Measurements from ENCODE around the gene SYK. TPM values are rescaled to one million over a fixed set of nuclear protein-coding genes. Genes with fewer than 3 reads are reported as not detected.
"Not testable (repeated sequence)": the region's sequence is repeated elsewhere in the genome, so short reads cannot be mapped to it uniquely, and the experiment has no call there.

Gene SYK
- total RNA-seq, 1 donor from 2014 or later = 10.7 TPM

DNA sequence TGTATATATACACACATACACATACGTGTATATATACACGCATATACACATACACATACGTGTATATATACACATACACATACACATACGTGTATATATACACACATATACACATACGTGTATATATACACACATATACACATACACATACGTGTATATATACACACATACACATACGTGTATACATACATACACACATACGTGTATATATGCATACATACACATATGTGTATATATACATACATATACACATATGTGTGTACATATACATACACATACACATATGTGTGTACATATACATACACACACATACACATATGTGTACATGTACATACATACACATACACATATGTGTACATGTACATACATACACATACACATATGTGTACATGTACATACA is 82.6 kb downstream of the SYK start:
- TF ChIP-seq, protein P1, sequence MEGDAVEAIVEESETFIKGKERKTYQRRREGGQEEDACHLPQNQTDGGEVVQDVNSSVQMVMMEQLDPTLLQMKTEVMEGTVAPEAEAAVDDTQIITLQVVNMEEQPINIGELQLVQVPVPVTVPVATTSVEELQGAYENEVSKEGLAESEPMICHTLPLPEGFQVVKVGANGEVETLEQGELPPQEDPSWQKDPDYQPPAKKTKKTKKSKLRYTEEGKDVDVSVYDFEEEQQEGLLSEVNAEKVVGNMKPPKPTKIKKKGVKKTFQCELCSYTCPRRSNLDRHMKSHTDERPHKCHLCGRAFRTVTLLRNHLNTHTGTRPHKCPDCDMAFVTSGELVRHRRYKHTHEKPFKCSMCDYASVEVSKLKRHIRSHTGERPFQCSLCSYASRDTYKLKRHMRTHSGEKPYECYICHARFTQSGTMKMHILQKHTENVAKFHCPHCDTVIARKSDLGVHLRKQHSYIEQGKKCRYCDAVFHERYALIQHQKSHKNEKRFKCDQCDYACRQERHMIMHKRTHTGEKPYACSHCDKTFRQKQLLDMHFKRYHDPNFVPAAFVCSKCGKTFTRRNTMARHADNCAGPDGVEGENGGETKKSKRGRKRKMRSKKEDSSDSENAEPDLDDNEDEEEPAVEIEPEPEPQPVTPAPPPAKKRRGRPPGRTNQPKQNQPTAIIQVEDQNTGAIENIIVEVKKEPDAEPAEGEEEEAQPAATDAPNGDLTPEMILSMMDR (IDR thresholded peaks at IDR 0.05; ENCODE audit: partially characterized antibody, unreplicated experiment) = no peak
- Mint-ChIP-seq H3K27ac (ENCODE audit: unreplicated experiment) (no peak overlapping the region), H3K4me1 (ENCODE audit: low read depth, unreplicated experiment) (no peaks in the 10 kb centered on the region), H3K9me3 (ENCODE audit: unreplicated experiment) (peaks cover 6% of the 10 kb centered on the region), H3K36me3 (ENCODE audit: unreplicated experiment) (peaks cover 10% of the 10 kb centered on the region), H3K27me3 (ENCODE audit: unreplicated experiment) (peaks cover 5% of the 10 kb centered on the region), H3K4me3 (ENCODE audit: unreplicated experiment) (no peak overlapping the region)
- no peak for DNase-seq

DNA sequence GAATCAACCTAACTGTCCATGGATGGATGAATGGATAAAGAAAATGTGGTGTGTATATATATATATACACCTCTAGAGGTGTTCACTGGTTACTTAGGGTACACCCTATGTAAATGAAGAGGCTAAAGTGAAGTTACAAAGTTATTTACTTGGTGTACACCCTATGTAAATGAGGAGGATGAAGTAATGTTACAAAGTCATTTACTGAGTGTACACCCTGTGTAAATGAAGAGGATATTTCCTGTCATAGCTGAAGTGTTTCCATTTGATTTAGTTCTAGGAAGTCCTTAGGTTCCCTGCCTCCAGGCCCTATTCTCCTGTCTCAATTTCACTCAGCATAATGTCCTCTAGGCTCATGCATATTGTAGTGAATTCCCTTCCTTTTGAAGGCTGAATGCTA is 85.2 kb downstream of the SYK start:
- H3K9me3 Mint-ChIP-seq (ENCODE audit: unreplicated experiment); DNase-seq; H3K4me1 Mint-ChIP-seq (ENCODE audit: low read depth, unreplicated experiment); H3K27me3 Mint-ChIP-seq (ENCODE audit: unreplicated experiment); H3K4me3 Mint-ChIP-seq (ENCODE audit: unreplicated experiment); H3K36me3 Mint-ChIP-seq (ENCODE audit: unreplicated experiment); H3K27ac Mint-ChIP-seq (ENCODE audit: unreplicated experiment): not testable (repeated sequence)

DNA sequence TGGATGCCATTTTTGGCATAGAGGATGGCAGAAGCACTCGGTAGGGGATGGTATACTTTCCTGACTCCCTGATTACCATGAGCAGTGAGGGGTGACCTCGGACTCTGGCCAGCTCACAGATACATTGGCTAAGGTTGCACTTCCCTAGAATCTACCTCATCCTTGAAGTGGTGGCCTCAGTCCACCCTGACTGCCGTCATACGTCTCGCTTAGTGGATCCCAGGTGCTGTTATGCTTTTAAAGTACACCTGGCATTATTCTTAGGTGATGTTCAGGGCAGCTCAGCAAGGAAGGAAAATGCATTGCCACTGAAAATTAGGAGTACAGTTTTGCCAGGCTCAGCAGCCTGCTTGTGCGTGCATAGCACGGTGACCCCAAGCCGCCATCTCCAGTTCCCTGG is 87.3 kb downstream of the SYK start:
- TF ChIP-seq, protein P1 (IDR thresholded peaks at IDR 0.05; ENCODE audit: partially characterized antibody, unreplicated experiment) = no peak
- peaks cover 10% of the 10 kb centered on the region for H3K36me3 Mint-ChIP-seq (ENCODE audit: unreplicated experiment)
- no peaks in the 10 kb centered on the region for H3K4me1 Mint-ChIP-seq (ENCODE audit: low read depth, unreplicated experiment)
- H3K27ac Mint-ChIP-seq (ENCODE audit: unreplicated experiment) = no peak overlapping the region
- DNase-seq = no peak
- no peak overlapping the region for H3K4me3 Mint-ChIP-seq (ENCODE audit: unreplicated experiment)
- H3K9me3 Mint-ChIP-seq (ENCODE audit: unreplicated experiment) = peaks cover 5% of the 10 kb centered on the region
- peaks cover 4% of the 10 kb centered on the region for H3K27me3 Mint-ChIP-seq (ENCODE audit: unreplicated experiment)

DNA sequence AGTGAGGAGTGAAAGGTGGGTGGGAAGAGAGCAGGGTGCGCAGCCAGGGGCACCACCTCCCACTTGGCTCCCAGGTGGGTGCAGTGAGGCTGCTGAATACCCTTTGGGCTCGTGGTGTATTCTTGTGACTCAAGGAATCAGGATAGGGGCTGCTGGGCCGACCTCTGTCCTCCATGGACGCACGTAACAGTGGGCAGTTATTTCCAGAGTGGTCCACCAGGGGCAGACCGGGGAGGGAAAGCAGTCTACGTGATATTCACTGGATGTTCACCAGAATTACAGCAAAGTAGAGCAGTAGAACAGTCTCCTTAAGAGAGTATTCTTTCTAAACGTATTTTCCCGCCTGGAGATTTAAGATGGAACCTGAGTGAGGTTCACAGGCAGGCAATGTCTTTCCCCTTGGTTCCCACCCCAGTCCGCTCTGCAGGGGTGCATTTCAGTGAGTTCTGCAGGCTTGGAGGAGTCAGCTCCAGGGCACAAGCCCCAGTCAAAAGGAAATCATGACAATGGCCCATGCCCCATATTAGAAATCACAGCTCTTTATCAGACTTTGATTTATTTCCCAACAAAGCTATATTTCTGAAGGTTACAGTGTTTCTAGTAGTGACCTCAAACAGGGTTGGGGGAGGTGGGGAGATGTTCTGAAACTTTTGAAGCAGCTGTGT is 88.7 kb downstream of the SYK start:
- no peak overlapping the region for H3K27ac Mint-ChIP-seq (ENCODE audit: unreplicated experiment)
- H3K4me3 Mint-ChIP-seq (ENCODE audit: unreplicated experiment) = no peak overlapping the region
- peaks cover 5% of the 10 kb centered on the region for H3K36me3 Mint-ChIP-seq (ENCODE audit: unreplicated experiment)
- peak; percentile 59 for DNase-seq
- peaks cover 5% of the 10 kb centered on the region for H3K9me3 Mint-ChIP-seq (ENCODE audit: unreplicated experiment)
- no peaks in the 10 kb centered on the region for H3K4me1 Mint-ChIP-seq (ENCODE audit: low read depth, unreplicated experiment)
- H3K27me3 Mint-ChIP-seq (ENCODE audit: unreplicated experiment) = peaks cover 4% of the 10 kb centered on the region
- TF ChIP-seq, protein P1 (IDR thresholded peaks at IDR 0.05; ENCODE audit: partially characterized antibody, unreplicated experiment) = peak; percentile 30

DNA sequence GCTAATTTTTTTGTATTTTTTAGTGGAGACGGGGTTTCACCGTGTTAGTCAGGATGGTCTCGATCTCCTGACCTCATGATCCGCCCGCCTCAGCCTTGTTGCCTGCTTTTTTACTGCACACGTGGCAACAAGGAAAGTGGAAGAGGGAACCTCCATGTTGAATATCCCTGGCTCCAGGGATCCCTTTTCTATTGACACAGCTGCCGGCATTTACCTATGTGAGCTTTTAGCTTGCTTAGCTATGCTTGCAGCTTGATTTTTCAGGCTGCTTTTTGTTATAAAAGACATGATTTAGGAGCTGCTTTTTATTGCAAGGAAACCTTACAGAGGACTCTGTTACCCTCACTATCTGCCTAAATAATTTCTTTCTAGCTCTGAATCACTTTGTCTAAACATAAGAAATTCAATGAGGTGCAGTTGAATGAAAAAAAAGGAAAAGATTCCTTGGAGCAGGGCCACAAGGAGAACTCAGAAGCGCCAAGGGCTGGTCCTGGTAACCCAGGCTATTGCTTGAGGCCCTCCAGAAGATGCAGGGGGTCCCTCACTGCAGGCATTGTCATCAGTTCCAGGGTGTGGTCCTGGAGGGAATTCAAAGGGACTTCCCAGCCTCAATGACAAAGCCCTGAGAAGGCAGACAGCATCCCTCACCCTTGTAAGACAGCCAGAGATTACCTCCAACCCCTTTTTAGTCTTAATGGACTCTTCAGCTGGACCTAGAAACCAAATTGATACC is 89.9 kb downstream of the SYK start:
- Mint-ChIP-seq H3K4me3 (ENCODE audit: unreplicated experiment) (no peak overlapping the region), H3K4me1 (ENCODE audit: low read depth, unreplicated experiment) (no peaks in the 10 kb centered on the region), H3K36me3 (ENCODE audit: unreplicated experiment) (no peaks in the 10 kb centered on the region), H3K27ac (ENCODE audit: unreplicated experiment) (no peak overlapping the region), H3K27me3 (ENCODE audit: unreplicated experiment) (peaks cover 2% of the 10 kb centered on the region), H3K9me3 (ENCODE audit: unreplicated experiment) (peaks cover 2% of the 10 kb centered on the region)
- TF ChIP-seq, protein P1 (IDR thresholded peaks at IDR 0.05; ENCODE audit: partially characterized antibody, unreplicated experiment) = no peak
- DNase-seq = no peak

All from glutamatergic neuron (in vitro differentiated cells).